Measurements from ENCODE around the gene HRAS. TPM values are rescaled to one million over a fixed set of nuclear protein-coding genes. Genes with fewer than 3 reads are reported as not detected.

HRAS gene
- total RNA-seq, 8 experiments from 2014 or later, result 38.5 to 96.1 (median 57.2) TPM

DNA sequence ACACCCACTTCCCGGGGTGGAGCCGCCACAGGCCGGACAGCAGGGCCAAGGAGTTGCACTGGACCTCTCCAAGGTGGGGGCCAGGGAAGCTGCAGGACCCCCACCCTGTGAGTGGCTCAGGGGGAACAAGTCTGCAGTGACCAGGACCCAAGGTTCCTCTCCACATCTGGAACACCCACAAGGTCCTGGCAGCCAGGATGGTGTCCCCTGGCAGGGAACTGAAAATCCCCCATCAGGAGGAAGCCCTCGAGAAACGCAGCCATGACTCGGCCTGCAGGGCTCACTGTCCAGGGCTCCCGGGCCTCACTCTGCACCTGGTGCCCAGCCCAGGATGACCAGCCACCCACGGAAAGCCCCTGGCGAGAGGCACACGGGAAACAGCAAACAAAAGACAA, 39.8 kb downstream of the HRAS start:
- WGBS, 10 experiments, result 57 to 100% (median 90%) methylated on average over 2 to 7 of the region's 10 CpGs; no CpG with 5 or more reads in 2 of the 10 experiments
- Histone ChIP-seq H3K27ac (no peak overlapping the region), H3K4me3 (no peak overlapping the region), H3K4me1 (replicated peaks in 1 of 2) (no peaks in the 10 kb centered on the region)
- in situ Hi-C loops (cut with MboI; ENCODE audit: low pct_unique_long_range_greater_than_20kb in 2 of 9, low sequenced_read_pairs in 9 of 9, unreplicated experiment in 9 of 9), result no loop called here
- peak in 1 of 8 experiments; percentile 1 for ATAC-seq (replicated peaks in 6 of 8)

DNA sequence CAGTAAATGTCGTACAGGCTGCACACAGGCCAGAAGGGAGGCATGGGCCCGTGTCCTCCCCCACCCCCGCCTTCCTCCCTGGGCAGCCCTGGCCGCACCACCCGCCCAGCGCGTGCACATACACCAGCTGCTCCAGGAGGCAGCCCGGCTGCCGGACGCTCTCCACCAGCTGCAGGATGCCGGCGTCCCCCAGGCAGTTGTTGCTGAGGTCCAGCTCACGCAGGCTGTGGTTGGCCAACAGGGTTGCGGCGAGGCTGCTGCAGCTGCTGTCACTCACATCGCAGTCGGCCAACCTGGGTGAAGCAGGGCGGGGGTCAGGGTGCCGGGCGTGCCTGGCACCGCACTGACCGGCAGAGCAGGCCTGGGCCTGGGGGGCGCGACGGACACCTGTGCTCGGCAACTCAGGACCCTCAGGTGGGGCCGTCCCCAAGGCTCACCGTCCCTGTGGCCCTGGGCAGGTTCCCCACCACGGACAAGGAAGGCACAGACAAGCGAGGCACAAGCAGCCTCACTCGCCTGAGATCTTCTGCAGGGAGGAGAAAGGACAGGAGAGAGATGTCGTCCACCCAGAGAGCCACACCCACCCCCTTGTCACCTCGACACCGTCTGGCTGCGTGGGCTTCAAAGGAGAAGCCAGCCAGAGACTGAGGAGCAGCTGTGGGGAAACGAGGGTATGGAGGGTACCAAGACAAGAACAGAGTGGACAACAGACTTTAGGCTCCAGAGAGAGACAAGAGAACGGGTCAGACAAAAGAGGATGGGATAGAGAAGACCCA, 40.4 kb downstream of the HRAS start:
- no peak overlapping the region for H3K27ac ChIP-seq

DNA sequence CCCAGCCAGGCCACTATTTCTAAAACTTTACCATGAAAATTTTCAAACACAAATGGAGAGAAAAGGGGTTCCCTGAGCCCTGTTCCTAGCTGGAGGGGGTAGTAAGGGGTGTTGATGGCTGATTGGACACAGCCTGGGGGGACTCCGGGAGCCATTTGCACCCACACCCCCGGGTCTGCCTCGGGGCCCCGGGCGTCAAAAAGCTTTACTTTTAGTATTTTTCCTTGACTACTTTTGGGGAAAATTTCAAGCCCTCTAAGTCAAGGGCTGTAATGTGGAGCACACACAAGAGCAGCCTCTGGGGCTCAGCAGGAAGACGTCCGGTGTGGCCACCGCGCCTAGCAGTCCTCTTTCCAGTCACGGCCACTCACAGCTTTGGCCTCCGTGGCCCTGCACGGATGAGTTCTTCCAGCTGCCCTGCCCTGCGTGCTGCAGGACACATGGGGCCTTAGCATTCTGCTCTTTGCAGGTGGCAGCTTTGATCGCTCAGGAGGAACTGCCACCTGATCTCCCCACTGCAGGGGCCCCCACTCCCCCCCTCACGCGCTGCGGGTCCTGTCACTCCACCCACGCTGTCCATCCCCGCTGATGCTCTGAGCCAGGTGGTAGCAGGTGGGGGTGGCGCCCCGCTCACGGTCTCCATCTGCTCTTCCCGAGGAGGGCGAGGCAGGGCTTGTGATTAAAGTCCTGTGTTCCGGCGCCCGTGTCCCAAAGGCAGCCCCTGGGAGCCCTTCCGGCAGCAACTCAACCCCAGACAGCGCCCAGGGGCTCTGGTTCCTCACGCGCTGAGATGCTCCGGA, 42.7 kb downstream of the HRAS start:
- peak in 1 of 8 experiments; percentile 5 for ATAC-seq (replicated peaks in 6 of 8)
- H3K4me1 ChIP-seq (replicated peaks in 1 of 2), result no peaks in the 10 kb centered on the region
- in situ Hi-C loops (cut with MboI; ENCODE audit: low pct_unique_long_range_greater_than_20kb in 2 of 9, low sequenced_read_pairs in 9 of 9, unreplicated experiment in 9 of 9), result no loop called here
- H3K27ac ChIP-seq, result no peak overlapping the region
- H3K4me3 ChIP-seq, result no peak overlapping the region
- WGBS, 10 experiments, result 96 to 100% (median 100%) methylated on average over 1 to 10 of the region's 32 CpGs; no CpG with 5 or more reads in 6 of the 10 experiments

More for the DNA sequence above, 40.4 kb downstream of the HRAS start:
- no peak overlapping the region for H3K4me3 ChIP-seq
- WGBS, 10 experiments, result 82 to 100% (median 86%) methylated on average over 1 to 6 of the region's 37 CpGs; no CpG with 5 or more reads in 6 of the 10 experiments
- ATAC-seq (replicated peaks in 6 of 8), result peak in 5 of 8 experiments; percentile 7 to 27 (median 20)
- in situ Hi-C loops (cut with MboI; ENCODE audit: low pct_unique_long_range_greater_than_20kb in 2 of 9, low sequenced_read_pairs in 9 of 9, unreplicated experiment in 9 of 9), result no loop called here
- no peaks in the 10 kb centered on the region for H3K4me1 ChIP-seq (replicated peaks in 1 of 2)

DNA sequence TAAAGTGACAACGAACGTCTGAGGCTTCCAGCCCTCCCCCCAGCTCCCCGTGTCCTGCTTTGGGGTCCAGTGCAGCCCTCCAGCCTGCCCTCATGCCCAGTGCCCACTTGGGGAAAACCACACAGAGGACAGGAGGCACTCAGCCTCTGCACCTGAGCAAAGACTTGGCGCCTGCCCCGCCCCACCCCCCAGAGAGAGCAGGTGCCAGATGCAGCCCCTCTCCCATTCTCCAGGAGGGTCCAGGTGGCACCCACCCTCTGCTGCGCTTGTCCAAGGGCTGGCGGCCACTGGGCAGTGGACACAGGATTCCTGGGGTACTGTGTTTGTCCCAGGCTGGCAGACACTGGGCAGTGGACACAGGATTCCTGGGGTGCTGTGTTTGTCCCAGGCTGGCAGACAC, 44.0 kb downstream of the HRAS start:
- Histone ChIP-seq H3K4me1 (replicated peaks in 1 of 2) (no peaks in the 10 kb centered on the region), H3K4me3 (no peak overlapping the region), H3K27ac (no peak overlapping the region)
- ATAC-seq (replicated peaks in 6 of 8), result no peak
- WGBS, 10 experiments, result 100% methylated on average over 1 to 2 of the region's 7 CpGs; no CpG with 5 or more reads in 8 of the 10 experiments
- in situ Hi-C loops (cut with MboI; ENCODE audit: low pct_unique_long_range_greater_than_20kb in 2 of 9, low sequenced_read_pairs in 9 of 9, unreplicated experiment in 9 of 9), result no loop called here

DNA sequence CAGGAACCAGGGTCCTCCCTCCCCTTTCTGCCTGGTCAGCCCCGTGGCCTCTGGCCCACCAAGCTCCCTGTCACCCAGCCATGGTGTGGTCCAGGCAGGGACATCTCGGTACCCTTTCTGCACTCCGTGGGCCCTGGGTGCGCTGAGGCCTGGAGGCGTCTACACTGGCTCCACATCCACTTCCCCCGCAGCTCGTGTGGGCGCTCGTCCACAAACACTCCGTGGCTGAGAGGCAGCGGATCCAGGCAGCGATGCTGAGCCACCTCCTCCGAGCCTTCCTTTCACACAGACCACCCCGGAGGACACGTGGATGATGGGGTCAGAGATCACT, 44.5 kb downstream of the HRAS start:
- H3K4me1 ChIP-seq (replicated peaks in 1 of 2), result no peaks in the 10 kb centered on the region
- peak in 1 of 8 experiments; percentile 7 for ATAC-seq (replicated peaks in 6 of 8)
- H3K27ac ChIP-seq, result no peak overlapping the region
- in situ Hi-C loops (cut with MboI; ENCODE audit: low pct_unique_long_range_greater_than_20kb in 2 of 9, low sequenced_read_pairs in 9 of 9, unreplicated experiment in 9 of 9), result no loop called here
- no peak overlapping the region for H3K4me3 ChIP-seq
- 87 to 100% methylated on average over 1 to 6 of the region's 15 CpGs; no CpG with 5 or more reads in 8 of the 10 experiments for WGBS, 10 experiments

DNA sequence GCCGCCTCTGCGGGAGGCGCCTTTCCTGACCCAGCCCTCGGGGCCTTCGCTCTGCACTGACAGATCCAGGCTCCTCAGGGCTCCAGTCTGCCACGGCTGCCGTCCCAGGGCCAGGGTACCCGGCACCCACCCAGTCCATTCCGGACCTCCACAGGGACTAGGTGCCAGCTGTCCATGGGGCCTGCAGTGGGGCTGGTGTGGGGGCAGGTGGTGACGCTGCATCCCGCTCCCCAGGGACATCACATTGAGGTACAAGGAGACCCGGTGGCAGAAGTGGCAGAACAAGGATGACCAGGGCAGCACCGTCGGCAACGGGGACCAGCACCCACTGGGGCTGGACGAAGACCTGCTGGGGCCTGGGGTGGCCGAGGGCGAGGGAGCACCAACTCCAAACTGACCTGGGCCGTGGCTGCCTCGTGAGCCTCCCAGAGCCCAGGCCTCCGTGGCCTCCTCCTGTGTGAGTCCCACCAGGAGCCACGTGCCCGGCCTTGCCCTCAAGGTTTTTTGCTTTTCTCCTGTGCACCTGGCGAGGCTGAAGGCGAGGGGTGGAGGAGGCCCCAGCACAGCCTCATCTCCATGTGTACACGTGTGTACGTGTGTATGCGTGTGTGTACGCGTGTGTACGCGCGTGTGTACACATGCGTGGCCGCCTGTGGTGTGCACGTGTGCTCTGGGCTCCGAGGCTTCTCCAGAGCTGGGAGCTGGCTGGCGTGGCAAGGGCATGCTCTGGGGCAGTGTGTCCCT, 45.0 kb downstream of the HRAS start:
- in situ Hi-C loops (cut with MboI; ENCODE audit: low pct_unique_long_range_greater_than_20kb in 2 of 9, low sequenced_read_pairs in 9 of 9, unreplicated experiment in 9 of 9), result no loop called here
- peak in 1 of 8 experiments; percentile 5 for ATAC-seq (replicated peaks in 6 of 8)
- WGBS, 10 experiments, result 80 to 100% (median 94%) methylated on average over 1 to 14 of the region's 38 CpGs; no CpG with 5 or more reads in 4 of the 10 experiments
- no peak overlapping the region for H3K4me3 ChIP-seq
- H3K4me1 ChIP-seq (replicated peaks in 1 of 2), result no peaks in the 10 kb centered on the region
- H3K27ac ChIP-seq, result no peak overlapping the region

DNA sequence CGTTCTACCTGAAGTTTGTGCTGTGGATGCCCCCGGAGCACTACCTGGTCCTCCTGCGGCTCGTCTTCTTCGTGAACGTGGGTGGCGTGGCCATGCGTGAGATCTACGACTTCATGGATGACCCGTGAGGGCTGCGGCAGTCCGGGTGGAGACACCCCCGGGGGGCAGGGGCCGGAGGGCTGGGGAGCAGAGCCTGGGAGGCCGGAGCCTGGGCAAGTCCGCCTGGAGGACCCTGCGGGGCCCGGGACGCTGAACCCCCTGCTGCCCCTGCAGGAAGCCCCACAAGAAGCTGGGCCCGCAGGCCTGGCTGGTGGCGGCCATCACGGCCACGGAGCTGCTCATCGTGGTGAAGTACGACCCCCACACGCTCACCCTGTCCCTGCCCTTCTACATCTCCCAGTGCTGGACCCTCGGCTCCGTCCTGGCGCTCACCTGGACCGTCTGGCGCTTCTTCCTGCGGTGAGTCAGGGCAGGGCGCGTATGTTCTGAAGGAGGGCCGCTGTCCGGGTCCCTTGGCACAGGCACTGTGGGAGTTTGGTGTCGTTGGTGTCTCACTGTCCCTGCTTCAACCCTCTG, 45.7 kb downstream of the HRAS start:
- 97% methylated on average over 12 of the region's 37 CpGs; no CpG with 5 or more reads in 9 of the 10 experiments for WGBS, 10 experiments
- Histone ChIP-seq H3K4me1 (replicated peaks in 1 of 2) (no peaks in the 10 kb centered on the region), H3K27ac (no peak overlapping the region), H3K4me3 (no peak overlapping the region)
- no peak for ATAC-seq (replicated peaks in 6 of 8)
- in situ Hi-C loops (cut with MboI; ENCODE audit: low pct_unique_long_range_greater_than_20kb in 2 of 9, low sequenced_read_pairs in 9 of 9, unreplicated experiment in 9 of 9), result no loop called here

DNA sequence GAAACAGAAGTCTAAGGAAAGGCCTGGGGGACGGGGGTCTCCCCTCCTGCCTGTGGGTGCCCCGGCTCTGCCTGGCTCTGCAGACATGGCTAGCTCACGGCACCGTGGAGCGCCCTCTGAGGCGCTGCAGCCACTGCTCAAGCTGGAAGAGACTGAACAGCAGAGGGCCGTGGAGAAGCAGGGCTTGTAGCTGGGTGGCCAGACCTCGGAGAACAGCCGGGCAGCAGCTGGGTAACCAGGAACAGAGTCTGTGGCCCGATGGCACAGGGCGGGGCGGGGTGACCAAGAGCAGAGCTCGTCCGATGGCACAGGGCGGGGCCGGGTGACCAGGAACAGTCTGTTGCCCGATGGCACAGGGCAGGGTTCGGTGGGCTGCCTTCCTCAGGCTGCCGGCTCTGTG, 46.4 kb downstream of the HRAS start:
- WGBS, 10 experiments, result 86 to 96% (median 89%) methylated on average over 5 to 9 of the region's 19 CpGs; no CpG with 5 or more reads in 7 of the 10 experiments
- peak in 1 of 8 experiments; percentile 4 for ATAC-seq (replicated peaks in 6 of 8)
- Histone ChIP-seq H3K4me1 (replicated peaks in 1 of 2) (no peaks in the 10 kb centered on the region), H3K4me3 (no peak overlapping the region), H3K27ac (no peak overlapping the region)
- in situ Hi-C loops (cut with MboI; ENCODE audit: low pct_unique_long_range_greater_than_20kb in 2 of 9, low sequenced_read_pairs in 9 of 9, unreplicated experiment in 9 of 9), result no loop called here

DNA sequence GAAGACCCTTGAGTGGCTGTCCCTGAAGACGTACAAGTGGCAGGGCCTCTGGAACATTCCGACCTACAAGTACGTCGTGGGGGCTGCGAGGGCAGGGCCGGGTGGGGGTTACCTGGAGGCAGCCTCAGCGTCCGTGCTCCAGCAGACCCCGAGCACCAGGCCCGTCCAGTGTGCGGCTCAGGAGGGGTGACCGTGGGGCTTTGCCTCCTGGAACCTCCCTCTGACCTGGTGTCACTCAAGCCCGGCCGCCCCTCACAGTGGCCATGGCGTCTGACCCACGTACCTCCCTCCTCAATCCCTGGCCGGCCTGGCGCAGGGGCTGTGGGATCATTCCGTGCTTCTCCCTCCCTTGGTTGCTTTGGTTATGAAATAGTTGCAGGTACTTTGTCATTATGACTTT, 46.8 kb downstream of the HRAS start:
- Histone ChIP-seq H3K4me3 (no peak overlapping the region), H3K4me1 (replicated peaks in 1 of 2) (no peaks in the 10 kb centered on the region), H3K27ac (no peak overlapping the region)
- ATAC-seq (replicated peaks in 6 of 8), result no peak
- in situ Hi-C loops (cut with MboI; ENCODE audit: low pct_unique_long_range_greater_than_20kb in 2 of 9, low sequenced_read_pairs in 9 of 9, unreplicated experiment in 9 of 9), result no loop called here
- WGBS, 10 experiments, result 80 to 100% (median 96%) methylated on average over 1 to 4 of the region's 19 CpGs; no CpG with 5 or more reads in 7 of the 10 experiments

DNA sequence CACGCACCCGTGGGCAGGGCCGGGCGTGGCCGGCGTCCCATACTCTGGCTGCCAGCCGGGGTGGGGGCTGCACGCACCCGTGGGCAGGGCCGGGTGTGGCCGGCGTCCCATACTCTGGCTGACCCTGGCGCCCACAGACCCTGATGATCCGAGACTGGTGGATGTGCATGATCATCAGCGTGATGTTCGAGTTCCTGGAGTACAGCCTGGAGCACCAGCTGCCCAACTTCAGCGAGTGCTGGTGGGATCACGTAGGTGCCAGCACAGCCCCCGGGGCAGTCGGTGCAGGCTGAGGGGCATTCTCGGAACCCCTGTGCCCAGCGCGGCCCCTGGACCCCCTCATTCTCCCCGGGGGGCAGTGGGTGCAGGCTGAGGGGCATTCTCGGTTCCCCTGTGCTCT, 47.3 kb downstream of the HRAS start:
- no peak for ATAC-seq (replicated peaks in 6 of 8)
- Histone ChIP-seq H3K4me1 (replicated peaks in 1 of 2) (no peaks in the 10 kb centered on the region), H3K4me3 (no peak overlapping the region), H3K27ac (no peak overlapping the region)
- in situ Hi-C loops (cut with MboI; ENCODE audit: low pct_unique_long_range_greater_than_20kb in 2 of 9, low sequenced_read_pairs in 9 of 9, unreplicated experiment in 9 of 9), result no loop called here
- no CpG with 5 or more reads among the region's 25 CpGs for WGBS, 10 experiments

DNA sequence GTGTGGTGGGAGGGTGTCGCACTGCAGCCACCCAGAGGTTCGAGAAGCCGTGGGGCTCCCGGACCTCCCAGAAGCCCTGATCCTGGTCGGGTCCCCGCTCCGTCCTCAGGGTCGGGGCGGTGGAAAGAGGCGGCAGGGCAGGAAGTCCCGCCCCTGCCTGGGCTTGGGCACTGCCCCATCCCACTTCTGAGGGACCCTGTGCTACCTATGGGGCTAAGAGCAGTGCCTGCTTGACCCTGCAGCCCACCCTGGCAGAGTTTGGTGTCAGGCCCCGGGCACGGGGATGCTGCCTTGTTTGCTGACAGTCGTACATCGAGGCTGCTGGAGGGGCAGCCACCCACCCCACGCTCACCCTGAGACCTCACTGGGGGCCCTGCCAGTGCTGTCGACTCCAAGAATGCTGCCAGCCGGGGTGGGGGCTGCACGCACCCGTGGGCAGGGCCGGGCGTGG, 47.8 kb downstream of the HRAS start:
- no peak for ATAC-seq (replicated peaks in 6 of 8)
- 100% methylated on average over 1 to 2 of the region's 22 CpGs; no CpG with 5 or more reads in 8 of the 10 experiments for WGBS, 10 experiments

DNA sequence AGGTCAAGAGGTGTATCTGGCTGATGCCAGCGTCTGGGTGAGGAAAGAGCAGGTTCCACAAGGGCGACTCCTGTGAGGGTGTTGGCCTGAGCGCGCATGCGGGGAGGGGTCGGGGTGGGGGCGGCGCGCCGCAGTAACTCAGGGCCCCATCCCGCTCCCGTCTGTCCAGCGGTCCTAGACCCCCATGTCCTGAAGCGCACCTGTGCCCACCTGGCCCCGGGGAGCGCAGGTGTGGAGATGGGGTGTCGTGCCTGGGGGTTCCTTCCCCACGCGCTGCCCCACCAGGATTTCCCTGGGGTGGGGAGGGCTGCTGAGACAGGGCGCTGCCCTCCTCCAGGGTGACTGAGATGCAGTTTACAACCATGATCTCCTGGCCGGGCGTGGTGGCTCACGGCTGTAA, 49.2 kb downstream of the HRAS start:
- ATAC-seq (replicated peaks in 6 of 8), result no peak
- no peaks in the 10 kb centered on the region for H3K4me1 ChIP-seq (replicated peaks in 1 of 2)
- no peak overlapping the region for H3K4me3 ChIP-seq
- H3K27ac ChIP-seq, result no peak overlapping the region
- 100% methylated on average over 3 of the region's 23 CpGs; no CpG with 5 or more reads in 8 of the 10 experiments for WGBS, 10 experiments
- in situ Hi-C loops (cut with MboI; ENCODE audit: low pct_unique_long_range_greater_than_20kb in 2 of 9, low sequenced_read_pairs in 9 of 9, unreplicated experiment in 9 of 9), result no loop called here

More for the DNA sequence above, 47.8 kb downstream of the HRAS start:
- Histone ChIP-seq H3K27ac (no peak overlapping the region), H3K4me3 (no peak overlapping the region), H3K4me1 (replicated peaks in 1 of 2) (no peaks in the 10 kb centered on the region)
- in situ Hi-C loops (cut with MboI; ENCODE audit: low pct_unique_long_range_greater_than_20kb in 2 of 9, low sequenced_read_pairs in 9 of 9, unreplicated experiment in 9 of 9), result no loop called here
